ENCODE data around the gene SLC25A45. TPM values are rescaled to one million over a fixed set of nuclear protein-coding genes. Genes with fewer than 3 reads are reported as not detected.

Gene SLC25A45
- total RNA-seq, 4 donors from 2014 or later, result 0.82 to 7.3 (median 6.8) TPM

DNA sequence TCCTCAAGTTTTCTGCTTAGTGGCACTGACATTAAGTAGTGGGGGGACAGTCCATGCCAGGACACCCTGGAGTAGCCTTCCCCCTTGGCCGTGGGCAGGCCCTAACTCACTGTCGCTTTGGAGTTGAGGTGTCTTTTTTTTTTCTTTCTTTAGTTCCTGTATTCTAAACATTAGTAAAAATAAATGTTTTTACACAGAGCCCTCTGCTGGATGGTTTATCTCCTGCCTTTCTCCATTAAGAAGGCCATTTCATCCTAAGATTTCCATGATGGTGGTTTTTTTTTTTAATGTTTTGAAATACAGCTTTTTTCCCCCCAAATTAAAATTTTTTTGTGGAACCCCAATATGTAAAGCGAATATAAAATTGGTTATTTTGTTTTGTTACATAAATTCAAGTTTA, 29.7 kb downstream of the SLC25A45 start:
- TF ChIP-seq, protein P1, sequence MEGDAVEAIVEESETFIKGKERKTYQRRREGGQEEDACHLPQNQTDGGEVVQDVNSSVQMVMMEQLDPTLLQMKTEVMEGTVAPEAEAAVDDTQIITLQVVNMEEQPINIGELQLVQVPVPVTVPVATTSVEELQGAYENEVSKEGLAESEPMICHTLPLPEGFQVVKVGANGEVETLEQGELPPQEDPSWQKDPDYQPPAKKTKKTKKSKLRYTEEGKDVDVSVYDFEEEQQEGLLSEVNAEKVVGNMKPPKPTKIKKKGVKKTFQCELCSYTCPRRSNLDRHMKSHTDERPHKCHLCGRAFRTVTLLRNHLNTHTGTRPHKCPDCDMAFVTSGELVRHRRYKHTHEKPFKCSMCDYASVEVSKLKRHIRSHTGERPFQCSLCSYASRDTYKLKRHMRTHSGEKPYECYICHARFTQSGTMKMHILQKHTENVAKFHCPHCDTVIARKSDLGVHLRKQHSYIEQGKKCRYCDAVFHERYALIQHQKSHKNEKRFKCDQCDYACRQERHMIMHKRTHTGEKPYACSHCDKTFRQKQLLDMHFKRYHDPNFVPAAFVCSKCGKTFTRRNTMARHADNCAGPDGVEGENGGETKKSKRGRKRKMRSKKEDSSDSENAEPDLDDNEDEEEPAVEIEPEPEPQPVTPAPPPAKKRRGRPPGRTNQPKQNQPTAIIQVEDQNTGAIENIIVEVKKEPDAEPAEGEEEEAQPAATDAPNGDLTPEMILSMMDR (IDR thresholded peaks at IDR 0.05; ENCODE audit: low read depth), result no peak

DNA sequence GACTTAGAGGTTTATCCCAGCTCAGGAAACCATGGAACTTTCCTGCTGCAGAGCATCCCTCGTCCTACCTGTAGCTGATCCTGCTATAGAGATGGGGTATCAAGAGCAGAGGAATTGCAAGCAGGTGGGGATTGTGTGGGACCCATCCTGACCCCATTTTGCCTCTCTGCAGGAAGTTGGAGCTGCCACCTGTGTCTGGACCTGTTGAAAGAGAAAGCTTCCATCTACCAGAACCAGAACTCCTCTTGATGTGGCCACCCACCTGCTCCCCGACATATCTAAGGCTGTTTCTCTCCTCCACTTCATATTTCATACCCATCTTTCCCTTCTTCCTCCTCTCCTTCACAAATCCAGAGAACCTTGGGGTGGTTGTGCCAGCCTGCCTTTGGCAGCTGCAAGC, 30.9 kb downstream of the SLC25A45 start:
- TF ChIP-seq, protein P1 (IDR thresholded peaks at IDR 0.05; ENCODE audit: low read depth), result no peak

DNA sequence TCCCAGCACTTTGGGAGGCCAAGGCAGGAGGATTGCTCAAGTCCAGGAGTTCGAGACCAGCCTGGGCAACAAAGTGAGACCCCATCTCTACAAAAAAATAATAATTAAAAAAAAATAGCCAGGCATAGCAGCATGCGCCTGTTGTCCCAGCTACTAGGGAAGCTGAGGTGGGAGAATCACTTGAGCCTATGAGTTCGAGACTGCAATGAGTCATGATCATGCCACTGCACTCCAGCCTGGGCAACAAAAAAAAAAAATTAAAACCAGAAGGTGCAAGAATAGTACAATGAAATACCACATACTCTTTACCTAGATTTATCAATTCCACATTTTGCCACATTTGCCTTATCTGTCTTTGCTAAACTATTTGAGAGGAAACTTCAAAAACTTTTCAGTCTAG, 40.6 kb downstream of the SLC25A45 start:
- TF ChIP-seq, protein P1 (IDR thresholded peaks at IDR 0.05; ENCODE audit: low read depth), result no peak

DNA sequence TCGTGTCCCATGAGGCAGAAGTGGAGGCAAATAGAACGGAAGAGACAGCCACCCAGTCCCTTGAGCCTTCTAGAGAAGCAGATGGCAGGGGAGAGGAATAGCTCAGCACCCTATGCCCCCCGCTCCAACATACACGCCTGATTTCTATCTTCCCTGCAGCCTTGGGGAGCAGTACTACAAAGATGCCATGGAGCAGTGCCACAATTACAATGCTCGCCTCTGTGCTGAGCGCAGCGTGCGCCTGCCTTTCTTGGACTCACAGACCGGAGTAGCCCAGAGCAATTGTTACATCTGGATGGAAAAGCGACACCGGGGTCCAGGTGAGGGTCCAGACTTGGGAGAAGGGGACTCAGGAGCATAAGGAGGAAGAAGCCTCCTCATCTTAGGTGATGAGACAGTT, 42.2 kb downstream of the SLC25A45 start:
- TF ChIP-seq, protein P1 (IDR thresholded peaks at IDR 0.05; ENCODE audit: low read depth), result no peak

DNA sequence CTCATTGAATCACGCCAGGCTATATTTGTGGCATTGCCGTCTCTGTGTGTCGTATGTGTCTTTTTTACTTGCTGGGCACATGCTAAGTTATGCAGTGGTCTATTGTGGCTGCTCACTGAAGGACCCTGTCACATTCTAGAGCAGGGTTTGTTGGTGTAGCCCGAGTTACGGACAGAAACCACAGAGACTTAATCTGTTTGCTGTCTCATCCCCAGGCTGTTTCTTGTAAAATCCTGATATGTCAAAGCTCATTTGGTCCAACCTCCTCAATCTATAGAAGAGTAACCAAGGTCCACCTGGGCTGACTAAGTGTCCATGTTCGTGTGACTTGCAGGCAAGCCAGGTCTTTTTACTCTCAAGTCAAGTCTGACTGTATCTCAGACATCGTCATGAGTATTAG, 43.8 kb downstream of the SLC25A45 start:
- TF ChIP-seq, protein P1 (IDR thresholded peaks at IDR 0.05; ENCODE audit: low read depth), result no peak

DNA sequence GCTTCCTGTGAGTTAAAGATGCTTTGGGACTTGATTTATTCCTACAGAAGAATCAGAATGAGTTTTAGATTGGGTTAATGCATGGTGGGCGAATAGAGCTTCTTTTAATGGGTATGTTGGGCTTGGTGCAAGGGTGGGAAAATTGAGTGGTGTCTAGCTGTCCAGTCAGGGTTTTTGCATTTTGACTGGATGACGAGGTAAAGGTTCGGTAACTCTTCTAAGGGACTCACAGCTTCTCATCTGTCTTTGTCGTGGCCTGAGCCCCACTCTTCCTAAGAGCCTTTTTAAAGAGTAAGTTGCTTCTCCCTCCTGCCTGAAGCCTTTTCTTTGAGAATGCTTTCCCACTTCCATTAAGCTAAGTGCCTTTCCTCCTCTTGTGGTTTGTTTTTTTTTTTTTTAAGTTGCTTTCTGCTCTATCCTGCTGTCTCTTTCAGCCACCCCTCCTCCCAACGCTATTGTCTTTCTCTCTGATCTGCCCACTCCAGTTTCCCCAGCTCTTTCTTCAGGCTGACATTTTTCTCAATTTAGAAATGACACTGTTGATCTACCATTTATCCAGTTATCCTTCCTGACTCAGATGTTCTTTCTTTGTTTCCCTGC, 47.6 kb downstream of the SLC25A45 start:
- TF ChIP-seq, protein P1 (IDR thresholded peaks at IDR 0.05; ENCODE audit: low read depth), result no peak

DNA sequence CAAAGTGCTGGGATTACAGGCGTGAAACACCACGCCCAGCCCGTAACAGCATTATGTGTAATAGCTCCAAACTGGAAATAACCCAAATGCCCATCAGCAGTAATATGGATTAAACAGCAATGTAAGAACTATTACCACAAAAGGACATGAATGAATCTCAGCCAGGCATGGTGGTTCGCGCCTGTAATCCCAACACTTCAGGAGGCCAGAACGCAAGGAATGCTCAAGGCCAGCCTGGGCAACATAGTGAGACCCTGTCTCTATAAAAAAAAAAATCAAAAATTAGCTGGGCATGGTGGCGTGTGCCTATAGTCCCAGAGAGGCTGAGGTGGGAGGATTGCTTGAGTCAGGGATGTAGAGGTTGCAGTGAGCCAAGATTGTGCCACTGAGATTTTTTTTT, 51.9 kb downstream of the SLC25A45 start:
- TF ChIP-seq, protein P1 (IDR thresholded peaks at IDR 0.05; ENCODE audit: low read depth), result no peak
